CD4-positive, alpha-beta T cell (primary cell): Measurements from ENCODE around the gene VPS13D. TPM values are rescaled to one million over a fixed set of nuclear protein-coding genes. Genes with fewer than 3 reads are reported as not detected.

Source experiments
- ATAC-seq: fragments of 200-7000 bp; cut with Tn5 transposase; one replicate; pipeline ENCODE4 v1.10.0; 2022; ENCODE audit warnings: mild to moderate bottlenecking; ENCODE audit not compliant: poor library complexity
- CTCF ChIA-PET: fragments of 350-600 bp; sonication (Branson Sonifier 250); formaldehyde crosslinking; loops from one replicate; lab custom pipeline; 2021; ENCODE audit warnings: antibody characterized with exemption, inconsistent platforms; lab: Charles Lee
- POLR2A ChIA-PET: fragments of 350-600 bp; sonication (Branson Sonifier 250); formaldehyde crosslinking; loops from one replicate; lab custom pipeline; 2021; ENCODE audit warnings: antibody characterized with exemption, inconsistent platforms; lab: Charles Lee
- DNase-seq, 14 experiments: peaks; one replicate each; pipeline ENCODE4 v3.0.0-alpha.2; 2013 to 2020; ENCODE audit warnings: mixed read lengths in 2 of 14
- H3K27ac ChIP-seq, 2 donors: one replicate each; pipeline versions ENCODE4 v1.5.1 to v1.7.0; 2013; ENCODE audit warnings: low read length in 2 of 2, low read depth in 1 of 2, mild to moderate bottlenecking in 1 of 2
- H3K27me3 ChIP-seq, 2 experiments: 1 replicate in 1 of 2; 2 replicates in 1 of 2; pipeline versions ENCODE4 v1.6.1 to v1.7.0; 2013; ENCODE audit warnings: low read length in 2 of 2, control low read depth in 1 of 2, mild to moderate bottlenecking in 1 of 2, moderate library complexity in 1 of 2; ENCODE audit not compliant: insufficient read depth in 2 of 2, control insufficient read depth in 1 of 2
- H3K36me3 ChIP-seq: one replicate; pipeline ENCODE4 v1.6.1; 2013; ENCODE audit warnings: low read length, control low read depth; ENCODE audit not compliant: insufficient read depth
- H3K4me1 ChIP-seq: one replicate; pipeline ENCODE4 v1.6.1; 2013; ENCODE audit warnings: low read length, control low read depth; ENCODE audit not compliant: insufficient read depth
- H3K4me3 ChIP-seq: one replicate; pipeline ENCODE4 v1.5.1; 2013; ENCODE audit warnings: mild to moderate bottlenecking, low read length, moderate library complexity
- H3K9me3 ChIP-seq, 2 experiments: 1 replicate in 1 of 2; 2 replicates in 1 of 2; pipeline versions ENCODE4 v1.6.1 to v1.7.0; 2013; ENCODE audit warnings: low read length in 2 of 2, mild to moderate bottlenecking in 2 of 2, control low read depth in 1 of 2, moderate library complexity in 1 of 2; ENCODE audit not compliant: control insufficient read depth in 1 of 2, insufficient read depth in 1 of 2
- H3K27ac Mint-ChIP-seq: one replicate; pipeline ENCODE4 v1.8.0; 2020; ENCODE audit warnings: mixed read lengths
- H3K27me3 Mint-ChIP-seq: one replicate; pipeline ENCODE4 v1.8.0; 2021; ENCODE audit warnings: mixed read lengths
- H3K36me3 Mint-ChIP-seq: one replicate; pipeline ENCODE4 v1.8.0; 2021; ENCODE audit warnings: low read depth, mixed read lengths
- H3K4me1 Mint-ChIP-seq: one replicate; pipeline ENCODE4 v1.8.0; 2021; ENCODE audit warnings: low read depth, mixed read lengths
- H3K4me3 Mint-ChIP-seq: one replicate; pipeline ENCODE4 v1.8.0; 2020; ENCODE audit warnings: mild to moderate bottlenecking, mixed read lengths
- H3K9me3 Mint-ChIP-seq: one replicate; pipeline ENCODE4 v1.8.0; 2020; ENCODE audit warnings: mixed read lengths
- CTCF ChIP-seq: fragments of 200-600 bp; IDR thresholded peaks from one replicate; pipeline ENCODE4 v1.8.0; 2022; ENCODE audit warnings: antibody characterized with exemption, mild to moderate bottlenecking
- intact Hi-C, 2 experiments: fragments of 100-400 bp; cut with DNase I in 1 of 2; cut with micrococcal nuclease in 1 of 2; formaldehyde crosslinking; loops; one replicate each; pipeline versions ENCODE4 v1.15.1 to v1.9.0; 2023 to 2025; cut with DNase I, micrococcal nuclease
- total RNA-seq, 174 experiments: library from RNA in 2 of 174; stranded (reverse) in 2 of 174; gene quantifications; one replicate each; pipeline ENCODE4 v1.2.3 and lab custom pipeline; 2021 to 2026

VPS13D gene
- total RNA-seq, 2 experiments from 2014 or later, result 63.0 to 67.3 TPM

DNA sequence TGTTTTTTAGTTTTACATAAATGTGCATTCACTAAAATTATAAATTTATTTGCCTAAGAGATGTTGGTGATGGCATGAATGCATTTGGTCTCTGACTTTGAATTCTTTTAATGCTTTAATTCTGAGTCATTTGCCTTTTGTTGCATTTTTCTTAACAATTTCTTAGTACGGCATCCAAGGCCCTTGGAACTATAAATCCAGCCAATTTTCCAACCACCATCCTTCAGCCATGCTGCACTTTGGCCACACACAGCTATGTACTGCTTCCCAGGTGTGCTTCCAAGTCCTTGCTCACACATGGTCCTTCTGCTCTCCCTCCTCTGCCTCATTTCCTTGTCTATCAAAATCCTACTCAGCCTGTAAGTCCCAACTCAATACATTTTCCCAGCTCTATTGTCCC lies 227.1 kb downstream of the VPS13D start:
- intact Hi-C loops, result loop anchor here in 1 of 2 experiments (2.0 to 10.0 kb wide), 2 partner anchors 20 to 312 kb away; no protein-coding TSS in a partner anchor
- no peaks in the 10 kb centered on the region for H3K9me3 ChIP-seq
- Mint-ChIP-seq H3K27me3 (no peaks in the 10 kb centered on the region), H3K4me3 (peak overlapping the region; percentile 3), H3K27ac (peak overlapping the region; percentile 60), H3K4me1 (peaks cover 67% of the 10 kb centered on the region), H3K36me3 (peaks cover 55% of the 10 kb centered on the region), H3K9me3 (no peaks in the 10 kb centered on the region)
- no peak overlapping the region for H3K4me3 ChIP-seq
- no peak for DNase-seq
- no peak for TF ChIP-seq CTCF
- POLR2A ChIA-PET, result interaction anchor here (1.0 to 4.0 kb wide), 3 partner anchors 16 to 147 kb away, joined by 3 to 15 read pairs (median 14); no protein-coding TSS in a partner anchor
- no peak for ATAC-seq
- no peak overlapping the region for H3K27ac ChIP-seq
- no peaks in the 10 kb centered on the region for H3K27me3 ChIP-seq
- CTCF ChIA-PET, result no interaction called here
- H3K4me1 ChIP-seq, result peaks cover 56% of the 10 kb centered on the region
- peaks cover 32% of the 10 kb centered on the region for H3K36me3 ChIP-seq

DNA sequence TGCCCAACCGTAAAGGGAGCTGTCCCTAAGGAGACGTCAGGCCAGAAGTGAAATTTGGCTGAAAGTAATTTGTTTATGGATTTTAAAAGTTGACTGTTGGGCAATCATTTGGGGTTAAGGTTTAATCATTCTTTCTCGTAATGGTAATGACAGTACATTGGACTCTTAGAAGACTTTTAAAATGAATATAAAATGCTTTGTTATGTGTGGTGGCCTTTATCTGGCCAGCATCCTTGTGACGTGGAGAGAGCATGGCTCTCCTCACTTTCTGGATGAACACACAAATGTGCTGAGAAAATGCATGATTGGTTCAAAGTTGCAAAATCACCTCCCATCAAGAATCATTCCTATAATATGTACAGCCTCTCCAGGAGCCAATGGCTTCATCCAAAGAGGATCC lies 227.9 kb downstream of the VPS13D start:
- Mint-ChIP-seq H3K36me3 (peaks cover 63% of the 10 kb centered on the region), H3K9me3 (no peaks in the 10 kb centered on the region), H3K27ac (peak overlapping the region; percentile 12), H3K4me3 (no peak overlapping the region), H3K27me3 (no peaks in the 10 kb centered on the region), H3K4me1 (peaks cover 59% of the 10 kb centered on the region)
- CTCF ChIA-PET, result no interaction called here
- no peak overlapping the region for H3K27ac ChIP-seq
- no peak overlapping the region for H3K4me3 ChIP-seq
- no peak for ATAC-seq
- no peaks in the 10 kb centered on the region for H3K27me3 ChIP-seq
- DNase-seq, result no peak
- H3K9me3 ChIP-seq, result no peaks in the 10 kb centered on the region
- no peak for TF ChIP-seq CTCF
- H3K4me1 ChIP-seq, result peaks cover 48% of the 10 kb centered on the region
- POLR2A ChIA-PET, result interaction anchor here (0.7 to 4.0 kb wide), 4 partner anchors 8 to 53 kb away, joined by 5 to 15 read pairs (median 10); no protein-coding TSS in a partner anchor
- peaks cover 38% of the 10 kb centered on the region for H3K36me3 ChIP-seq
- intact Hi-C loops, result loop anchor here in 1 of 2 experiments (2.0 to 10.0 kb wide), 2 partner anchors 19 to 313 kb away; no protein-coding TSS in a partner anchor

- Mint-ChIP-seq H3K36me3 (peaks cover 71% of the 10 kb centered on the region), H3K27me3 (no peaks in the 10 kb centered on the region), H3K4me3 (peak overlapping the region; percentile 22), H3K27ac (peak overlapping the region; percentile 60), H3K9me3 (no peaks in the 10 kb centered on the region), H3K4me1 (peaks cover 51% of the 10 kb centered on the region)
- POLR2A ChIA-PET, result interaction anchor here (0.6 to 2.3 kb wide), 11 partner anchors 9 to 1446 kb away, joined by 3 to 15 read pairs (median 4); partner anchors contain the start of gene TARDBP
- H3K27me3 ChIP-seq, result no peaks in the 10 kb centered on the region
- no peak overlapping the region for H3K4me3 ChIP-seq
- DNase-seq (peak in 2 of 14 experiments; percentile 30 to 60), ATAC-seq (peak; percentile 74)
- CTCF ChIA-PET, result interaction anchor here (0.7 to 1.4 kb wide), 2 partner anchors 11 to 25 kb away, joined by 3 read pairs; no protein-coding TSS in a partner anchor
- H3K4me1 ChIP-seq, result peaks cover 40% of the 10 kb centered on the region
- no peaks in the 10 kb centered on the region for H3K9me3 ChIP-seq
- TF ChIP-seq CTCF, result no peak
- H3K36me3 ChIP-seq, result peaks cover 44% of the 10 kb centered on the region
- intact Hi-C loops, result loop anchor here in 1 of 2 experiments (10.0 kb wide), 1 partner anchor 314 kb away; no protein-coding TSS in a partner anchor
- no peak overlapping the region for H3K27ac ChIP-seq
Measured at GRCh38 chr1:12458571-12458970, 228.7 kb downstream of the VPS13D start.
